Mononuclear cell (primary cell): ENCODE data around the gene ASB3. TPM values are rescaled to one million over a fixed set of nuclear protein-coding genes. Genes with fewer than 3 reads are reported as not detected.
"Not testable (repeated sequence)": the region's sequence is repeated elsewhere in the genome, so short reads cannot be mapped to it uniquely, and the experiment has no call there.

Experiments used
- H3K27me3 ChIP-seq: 2 replicates; pipeline ENCODE4 v1.6.0; 2011; ENCODE audit warnings: low read length, control low read depth; ENCODE audit not compliant: insufficient read depth
- H3K4me1 ChIP-seq: 2 replicates; pipeline ENCODE4 v1.5.1; 2011; ENCODE audit warnings: mild to moderate bottlenecking, low read length, control low read depth; ENCODE audit not compliant: insufficient read depth
- H3K4me3 ChIP-seq: 2 replicates; pipeline ENCODE4 v1.5.1; 2011; ENCODE audit warnings: mild to moderate bottlenecking, low read length, moderate library complexity
- H3K9me3 ChIP-seq: 2 replicates; pipeline ENCODE4 v1.5.1; 2011; ENCODE audit warnings: low read depth, mild to moderate bottlenecking, control low read depth, low read length
- total RNA-seq: library from RNA; depleted of rRNA; stranded (reverse); fragments of >200 nt; gene quantifications from one replicate; pipeline ENCODE4 v1.2.3, GENCODE V29; 2012

Gene ASB3
- total RNA-seq, 1 donor, result 33.7 TPM

- Histone ChIP-seq H3K4me3 (no peak overlapping the region), H3K4me1 (no peaks in the 10 kb centered on the region), H3K9me3 (no peaks in the 10 kb centered on the region), H3K27me3 (no peaks in the 10 kb centered on the region)
Measured at GRCh38 chr2:53670331-53670730, 116.4 kb downstream of the ASB3 start.

- Histone ChIP-seq H3K4me3 (no peak overlapping the region), H3K9me3 (no peaks in the 10 kb centered on the region), H3K27me3 (no peaks in the 10 kb centered on the region), H3K4me1 (no peaks in the 10 kb centered on the region)
Measured at GRCh38 chr2:53668624-53669026, 118.1 kb downstream of the ASB3 start.

- H3K4me1 ChIP-seq, H3K9me3 ChIP-seq, H3K27me3 ChIP-seq, H3K4me3 ChIP-seq: not testable (repeated sequence)
Measured at GRCh38 chr2:53667130-53667529, 119.6 kb downstream of the ASB3 start.

GRCh38 chr2:53660886-53661285, 125.9 kb downstream of the ASB3 start:
- Histone ChIP-seq H3K4me1 (no peaks in the 10 kb centered on the region), H3K27me3 (no peaks in the 10 kb centered on the region), H3K4me3 (no peak overlapping the region), H3K9me3 (no peaks in the 10 kb centered on the region)

- H3K9me3 ChIP-seq, H3K27me3 ChIP-seq, H3K4me3 ChIP-seq, H3K4me1 ChIP-seq: not testable (repeated sequence)
Measured at GRCh38 chr2:53658474-53658873, 128.3 kb downstream of the ASB3 start.

GRCh38 chr2:53655256-53655655, 131.5 kb downstream of the ASB3 start:
- no peak overlapping the region for H3K4me3 ChIP-seq
- no peaks in the 10 kb centered on the region for H3K4me1 ChIP-seq
- H3K27me3 ChIP-seq, result no peaks in the 10 kb centered on the region
- no peaks in the 10 kb centered on the region for H3K9me3 ChIP-seq

- H3K4me3 ChIP-seq, result no peak overlapping the region
- no peaks in the 10 kb centered on the region for H3K9me3 ChIP-seq
- no peaks in the 10 kb centered on the region for H3K27me3 ChIP-seq
- no peaks in the 10 kb centered on the region for H3K4me1 ChIP-seq
Measured at GRCh38 chr2:53654396-53654795, 132.4 kb downstream of the ASB3 start.

- no peaks in the 10 kb centered on the region for H3K4me1 ChIP-seq
- H3K27me3 ChIP-seq, result no peaks in the 10 kb centered on the region
Measured at GRCh38 chr2:53652131-53652530, 134.6 kb downstream of the ASB3 start.

GRCh38 chr2:53646788-53647187, 140.0 kb downstream of the ASB3 start:
- Histone ChIP-seq H3K9me3 (no peaks in the 10 kb centered on the region), H3K4me1 (no peaks in the 10 kb centered on the region), H3K27me3 (no peaks in the 10 kb centered on the region), H3K4me3 (no peak overlapping the region)

More at GRCh38 chr2:53652131-53652530, 134.6 kb downstream of the ASB3 start:
- H3K4me3 ChIP-seq, result no peak overlapping the region
- H3K9me3 ChIP-seq, result no peaks in the 10 kb centered on the region

- Histone ChIP-seq H3K4me3 (no peak overlapping the region), H3K4me1 (no peaks in the 10 kb centered on the region), H3K27me3 (no peaks in the 10 kb centered on the region), H3K9me3 (no peaks in the 10 kb centered on the region)
Measured at GRCh38 chr2:53641290-53641689, 145.5 kb downstream of the ASB3 start.

GRCh38 chr2:53640466-53640865, 146.3 kb downstream of the ASB3 start:
- Histone ChIP-seq H3K4me3 (no peak overlapping the region), H3K27me3 (no peaks in the 10 kb centered on the region), H3K9me3 (no peaks in the 10 kb centered on the region), H3K4me1 (no peaks in the 10 kb centered on the region)

- no peaks in the 10 kb centered on the region for H3K27me3 ChIP-seq
- H3K4me1 ChIP-seq, result no peaks in the 10 kb centered on the region
- H3K9me3 ChIP-seq, result no peaks in the 10 kb centered on the region
- no peak overlapping the region for H3K4me3 ChIP-seq
Measured at GRCh38 chr2:53636596-53636995, 150.2 kb downstream of the ASB3 start.

- Histone ChIP-seq H3K9me3 (no peaks in the 10 kb centered on the region), H3K27me3 (no peaks in the 10 kb centered on the region), H3K4me3 (no peak overlapping the region), H3K4me1 (no peaks in the 10 kb centered on the region)
Measured at GRCh38 chr2:53636109-53636508, 150.6 kb downstream of the ASB3 start.

- H3K4me1 ChIP-seq, result no peaks in the 10 kb centered on the region
- no peak overlapping the region for H3K4me3 ChIP-seq
- no peaks in the 10 kb centered on the region for H3K27me3 ChIP-seq
- H3K9me3 ChIP-seq, result no peaks in the 10 kb centered on the region
Measured at GRCh38 chr2:53635694-53636093, 151.1 kb downstream of the ASB3 start.

- no peak overlapping the region for H3K4me3 ChIP-seq
- no peaks in the 10 kb centered on the region for H3K4me1 ChIP-seq
- no peaks in the 10 kb centered on the region for H3K27me3 ChIP-seq
- no peaks in the 10 kb centered on the region for H3K9me3 ChIP-seq
Measured at GRCh38 chr2:53633441-53633840, 153.3 kb downstream of the ASB3 start.

GRCh38 chr2:53632714-53633113, 154.0 kb downstream of the ASB3 start:
- H3K4me1 ChIP-seq, result no peaks in the 10 kb centered on the region
- no peaks in the 10 kb centered on the region for H3K27me3 ChIP-seq
- no peak overlapping the region for H3K4me3 ChIP-seq
- no peaks in the 10 kb centered on the region for H3K9me3 ChIP-seq

GRCh38 chr2:53632126-53632460, 154.7 kb downstream of the ASB3 start:
- H3K27me3 ChIP-seq, result no peaks in the 10 kb centered on the region
- no peaks in the 10 kb centered on the region for H3K9me3 ChIP-seq
- no peak overlapping the region for H3K4me3 ChIP-seq
- no peaks in the 10 kb centered on the region for H3K4me1 ChIP-seq
